ENCODE results near the gene HOXC5. TPM values are rescaled to one million over a fixed set of nuclear protein-coding genes. Genes with fewer than 3 reads are reported as not detected.

Gene HOXC5
- total RNA-seq, 1 experiment from 2014 or later: not detected

DNA sequence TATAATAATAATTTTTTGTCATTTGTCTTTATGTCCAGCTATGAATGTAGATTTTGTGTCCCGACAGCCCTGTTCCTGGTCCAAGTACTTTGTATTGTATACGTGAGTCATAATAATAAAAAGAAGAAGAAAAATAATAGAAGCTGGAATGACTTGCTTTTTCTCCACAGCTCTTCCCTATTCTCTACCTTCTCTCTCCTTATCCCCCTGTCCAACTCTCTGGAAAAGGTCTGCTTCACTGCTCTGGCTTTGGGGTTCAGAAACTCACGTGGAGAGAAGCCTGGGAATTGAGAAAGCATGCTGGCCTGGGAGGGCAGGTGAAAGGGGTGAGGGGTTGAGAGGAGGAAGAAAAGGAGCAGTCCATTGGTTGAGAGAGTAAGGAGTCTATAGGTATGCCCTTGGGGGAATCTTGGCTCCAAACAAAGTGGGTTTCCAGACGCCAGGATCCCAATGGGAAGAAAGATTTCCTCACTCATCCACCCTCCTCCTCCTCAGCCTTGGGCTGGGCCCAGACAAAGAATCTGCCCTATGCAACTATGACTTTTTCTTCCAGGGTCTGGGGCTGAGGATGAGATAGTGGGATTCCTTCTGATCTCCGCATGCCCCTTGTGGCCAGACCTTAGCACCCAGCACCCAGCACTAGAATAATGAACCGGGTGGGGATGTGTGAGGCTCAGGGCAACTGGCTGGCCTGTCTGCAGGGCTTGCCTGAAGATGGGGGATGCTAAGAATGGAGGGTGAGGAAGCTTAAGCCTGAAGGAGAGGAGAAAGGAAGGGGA, 20.0 kb upstream of the HOXC5 start:
- no peaks in the 10 kb centered on the region for H3K36me3 Mint-ChIP-seq (ENCODE audit: insufficient read depth in 1 of 3, low read depth in 3 of 3)
- H3K23me2 ChIP-seq (ENCODE audit: insufficient read length, low read depth, low read length, poor library complexity, severe bottlenecking): peaks cover 5% of the 10 kb centered on the region
- no peaks in the 10 kb centered on the region for H3K79me2 ChIP-seq (ENCODE audit: insufficient read depth, low read length)
- no peak overlapping the region for H2BK12ac ChIP-seq (ENCODE audit: insufficient read length, low read depth, low read length)
- peaks cover 100% of the 10 kb centered on the region for H3K27me3 Mint-ChIP-seq (ENCODE audit: low read depth)
- no peak overlapping the region for H3K27ac Mint-ChIP-seq
- H3K27ac ChIP-seq (ENCODE audit: insufficient read length, low read depth, low read length): no peak overlapping the region
- H3K79me1 ChIP-seq (ENCODE audit: insufficient read depth, low read depth, low read length, poor library complexity, severe bottlenecking): no peaks in the 10 kb centered on the region
- H3K27me3 ChIP-seq (ENCODE audit: insufficient read depth, low read length): peaks cover 94% of the 10 kb centered on the region
- TF ChIP-seq, protein P1, sequence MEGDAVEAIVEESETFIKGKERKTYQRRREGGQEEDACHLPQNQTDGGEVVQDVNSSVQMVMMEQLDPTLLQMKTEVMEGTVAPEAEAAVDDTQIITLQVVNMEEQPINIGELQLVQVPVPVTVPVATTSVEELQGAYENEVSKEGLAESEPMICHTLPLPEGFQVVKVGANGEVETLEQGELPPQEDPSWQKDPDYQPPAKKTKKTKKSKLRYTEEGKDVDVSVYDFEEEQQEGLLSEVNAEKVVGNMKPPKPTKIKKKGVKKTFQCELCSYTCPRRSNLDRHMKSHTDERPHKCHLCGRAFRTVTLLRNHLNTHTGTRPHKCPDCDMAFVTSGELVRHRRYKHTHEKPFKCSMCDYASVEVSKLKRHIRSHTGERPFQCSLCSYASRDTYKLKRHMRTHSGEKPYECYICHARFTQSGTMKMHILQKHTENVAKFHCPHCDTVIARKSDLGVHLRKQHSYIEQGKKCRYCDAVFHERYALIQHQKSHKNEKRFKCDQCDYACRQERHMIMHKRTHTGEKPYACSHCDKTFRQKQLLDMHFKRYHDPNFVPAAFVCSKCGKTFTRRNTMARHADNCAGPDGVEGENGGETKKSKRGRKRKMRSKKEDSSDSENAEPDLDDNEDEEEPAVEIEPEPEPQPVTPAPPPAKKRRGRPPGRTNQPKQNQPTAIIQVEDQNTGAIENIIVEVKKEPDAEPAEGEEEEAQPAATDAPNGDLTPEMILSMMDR (conservative IDR thresholded peaks at IDR 0.05): no peak
- H2AFZ ChIP-seq (ENCODE audit: low read length): no peak overlapping the region
- no peak overlapping the region for H3K4me2 ChIP-seq (ENCODE audit: insufficient read depth, insufficient read length, low read length)
- H3K56ac ChIP-seq (ENCODE audit: insufficient read length, low read depth, low read length): no peak overlapping the region
- H3K4me1 Mint-ChIP-seq: peaks cover 10 to 38% of the 10 kb centered on the region in 2 experiments
- no peak overlapping the region for H2BK120ac ChIP-seq (ENCODE audit: low read depth, low read length, poor library complexity, severe bottlenecking)
- no peak overlapping the region for H4K91ac ChIP-seq (ENCODE audit: insufficient read length, low read depth, low read length)
- no peak overlapping the region for H3K23ac ChIP-seq (ENCODE audit: insufficient read length, low read depth, low read length)
- no peak overlapping the region for H2BK20ac ChIP-seq (ENCODE audit: low read depth, low read length, poor library complexity, severe bottlenecking)
- H3K14ac ChIP-seq (ENCODE audit: insufficient read depth, low read length): no peak overlapping the region
- H2BK15ac ChIP-seq (ENCODE audit: low read depth, low read length): no peak overlapping the region
- no peaks in the 10 kb centered on the region for H3K9me3 ChIP-seq (ENCODE audit: control insufficient read depth, low read depth, low read length)
- no peaks in the 10 kb centered on the region for H4K20me1 ChIP-seq (ENCODE audit: control insufficient read depth, insufficient read depth, insufficient read length)
- no peak overlapping the region for H2AK5ac ChIP-seq (ENCODE audit: insufficient read length, low read length)
- no peak overlapping the region for H4K5ac ChIP-seq (ENCODE audit: insufficient read length, low read depth, low read length)
- WGBS (ENCODE audit: extremely low coverage, insufficient read length, low lambda C conversion rate): no CpG with 5 or more reads among the region's 6 CpGs
- no peak overlapping the region for H3T11ph ChIP-seq (ENCODE audit: low read length)
- H3K18ac ChIP-seq (ENCODE audit: insufficient read length, low read depth, low read length): no peak overlapping the region
- H3K4me1 ChIP-seq (ENCODE audit: insufficient read depth, low read length): no peaks in the 10 kb centered on the region
- no peak overlapping the region for H4K8ac ChIP-seq (replicated peaks; ENCODE audit: insufficient read length, low read depth, low read length)
- no peak overlapping the region for H3K9ac ChIP-seq (ENCODE audit: extremely low read depth, insufficient read length, low read length)
- H3K9me3 Mint-ChIP-seq: peaks cover 0 to 2% of the 10 kb centered on the region in 2 experiments; a peak in 1 of 5 replicates
- no peak overlapping the region for H3K4ac ChIP-seq (ENCODE audit: low read depth, low read length)
- no peak for DNase-seq
- H2BK5ac ChIP-seq (ENCODE audit: insufficient read length, low read length): no peak overlapping the region
- H3K4me3 Mint-ChIP-seq: no peak overlapping the region
